NCI-H226 (cell line): ENCODE results near the gene KCNA1.

ENCODE experiments used
- DNase-seq: peaks from one replicate; pipeline ENCODE4 v3.0.0-alpha.2; 2015

KCNA1 gene

GRCh38 chr12:4961311-4961710 lies 51.6 kb downstream of the KCNA1 start:
- DNase-seq = no peak

- no peak for DNase-seq
Measured at GRCh38 chr12:4962539-4963486, 53.1 kb downstream of the KCNA1 start.
